Hepatocyte (in vitro differentiated cells): ENCODE results near the gene MYO3B. TPM values are rescaled to one million over a fixed set of nuclear protein-coding genes. Genes with fewer than 3 reads are reported as not detected.

Source experiments
- DNase-seq: peaks from one replicate; pipeline ENCODE4 v3.0.0-alpha.2; 2016; ENCODE audit warnings: low spot score
- H2AFZ ChIP-seq: fragments of 200-600 bp; sonication (generic); 2 replicates; pipeline ENCODE4 v1.6.0; 2016; ENCODE audit warnings: antibody characterized with exemption, mild to moderate bottlenecking
- H3K27ac ChIP-seq: fragments of 200-600 bp; sonication (generic); 2 replicates; pipeline ENCODE4 v1.5.1; 2016; ENCODE audit warnings: mild to moderate bottlenecking
- H3K27me3 ChIP-seq: fragments of 200-600 bp; sonication (generic); 2 replicates; pipeline ENCODE4 v1.6.1; 2016
- H3K36me3 ChIP-seq: fragments of 200-600 bp; sonication (generic); replicated peaks from 2 replicates; pipeline ENCODE4 v1.5.1; 2016; ENCODE audit warnings: low read depth; ENCODE audit not compliant: insufficient read depth
- H3K4me1 ChIP-seq: fragments of 200-600 bp; sonication (generic); 2 replicates; pipeline ENCODE4 v1.5.1; 2016; ENCODE audit warnings: mild to moderate bottlenecking, moderate library complexity; ENCODE audit not compliant: insufficient read depth
- H3K4me2 ChIP-seq: fragments of 200-600 bp; sonication (generic); 2 replicates; pipeline ENCODE4 v1.6.0; 2016
- H3K4me3 ChIP-seq: fragments of 200-600 bp; sonication (generic); 2 replicates; pipeline ENCODE4 v1.5.1; 2016; ENCODE audit warnings: mild to moderate bottlenecking
- H3K79me2 ChIP-seq: fragments of 200-600 bp; sonication (generic); 2 replicates; pipeline ENCODE4 v1.6.0; 2017; ENCODE audit warnings: mild to moderate bottlenecking
- H3K9me2 ChIP-seq: fragments of 200-600 bp; sonication (generic); replicated peaks from 2 replicates; pipeline ENCODE4 v1.6.0; 2017; ENCODE audit warnings: mild to moderate bottlenecking; ENCODE audit not compliant: insufficient read depth
- H3K9me3 ChIP-seq: fragments of 200-600 bp; sonication (generic); 2 replicates; pipeline ENCODE4 v1.5.1; 2016; ENCODE audit warnings: low read depth, mild to moderate bottlenecking
- H4K20me1 ChIP-seq: fragments of 200-600 bp; sonication (generic); 2 replicates; pipeline ENCODE4 v1.6.0; 2016; ENCODE audit warnings: mild to moderate bottlenecking; ENCODE audit not compliant: insufficient read depth, poor library complexity, severe bottlenecking
- EZH2 ChIP-seq: fragments of 200-600 bp; sonication (generic); IDR thresholded peaks from 2 replicates; pipeline ENCODE4 v1.6.1; 2016; ENCODE audit warnings: antibody characterized with exemption, mild to moderate bottlenecking, borderline replicate concordance
- EZH2phosphoT487 ChIP-seq: fragments of 200-600 bp; sonication (generic); IDR thresholded peaks from one replicate; pipeline ENCODE4 v1.6.1; 2018; ENCODE audit warnings: antibody characterized with exemption, mild to moderate bottlenecking, low read depth, moderate library complexity; ENCODE audit not compliant: unreplicated experiment, severe bottlenecking
- WGBS: methylation state at CpG from one replicate; pipeline ENCODE4 v1.1.6; 2016; ENCODE audit warnings: low lambda C conversion rate; ENCODE audit errors: missing lambda C conversion rate; 5-methylcytosine and 5-hydroxymethylcytosine counted together
- polyA plus RNA-seq: library from polyadenylated mRNA; unstranded; fragments of >200 nt; fragmentation: Nextera tagmentation; extraction: Ambion mirVana; gene quantifications from 2 replicates; pipeline ENCODE4 v1.2.1, GENCODE V29; 2016
- total RNA-seq: library from RNA; depleted of rRNA; stranded (reverse); fragments of >200 nt; gene quantifications from 2 replicates; pipeline ENCODE4 v1.2.3, GENCODE V29; 2014
- TF ChIP-seq, protein P1 (sequence below): fragments of 200-600 bp; sonication (generic); IDR thresholded peaks from 2 replicates; pipeline ENCODE4 v1.5.1; 2016; ENCODE audit warnings: antibody characterized with exemption, mild to moderate bottlenecking; ENCODE audit not compliant: poor library complexity

Gene MYO3B
- total and polyA plus RNA-seq, 2 experiments from 2014 or later: 0.63 to 1.1 TPM

DNA sequence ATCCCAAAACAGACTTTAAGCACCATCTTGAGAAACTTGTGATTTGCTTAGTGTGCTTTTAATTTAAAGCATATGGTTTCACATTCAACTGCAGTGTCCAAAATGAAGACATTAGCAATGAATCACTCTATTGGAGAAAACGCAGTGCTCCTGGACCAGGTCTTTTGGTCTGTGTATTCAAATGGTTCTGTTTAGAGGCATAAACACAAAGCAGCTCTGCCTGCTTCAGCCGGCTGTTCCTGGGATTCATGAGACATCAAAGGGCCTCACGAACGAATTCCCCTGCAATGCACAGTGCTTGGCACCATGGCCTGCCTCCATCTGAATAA lies 420.1 kb downstream of the MYO3B start:
- Histone ChIP-seq H3K36me3 (no peaks in the 10 kb centered on the region), H3K79me2 (no peaks in the 10 kb centered on the region), H3K4me2 (no peak overlapping the region), H4K20me1 (no peaks in the 10 kb centered on the region), H3K4me1 (no peaks in the 10 kb centered on the region), H3K9me2 (no peaks in the 10 kb centered on the region), H2AFZ (no peak overlapping the region), H3K9me3 (no peaks in the 10 kb centered on the region), H3K27me3 (no peaks in the 10 kb centered on the region), H3K27ac (peak overlapping the region; percentile 26), H3K4me3 (no peak overlapping the region)
- no peak for DNase-seq
- TF ChIP-seq EZH2 (no peak), EZH2phosphoT487 (no peak)
- TF ChIP-seq, protein P1, sequence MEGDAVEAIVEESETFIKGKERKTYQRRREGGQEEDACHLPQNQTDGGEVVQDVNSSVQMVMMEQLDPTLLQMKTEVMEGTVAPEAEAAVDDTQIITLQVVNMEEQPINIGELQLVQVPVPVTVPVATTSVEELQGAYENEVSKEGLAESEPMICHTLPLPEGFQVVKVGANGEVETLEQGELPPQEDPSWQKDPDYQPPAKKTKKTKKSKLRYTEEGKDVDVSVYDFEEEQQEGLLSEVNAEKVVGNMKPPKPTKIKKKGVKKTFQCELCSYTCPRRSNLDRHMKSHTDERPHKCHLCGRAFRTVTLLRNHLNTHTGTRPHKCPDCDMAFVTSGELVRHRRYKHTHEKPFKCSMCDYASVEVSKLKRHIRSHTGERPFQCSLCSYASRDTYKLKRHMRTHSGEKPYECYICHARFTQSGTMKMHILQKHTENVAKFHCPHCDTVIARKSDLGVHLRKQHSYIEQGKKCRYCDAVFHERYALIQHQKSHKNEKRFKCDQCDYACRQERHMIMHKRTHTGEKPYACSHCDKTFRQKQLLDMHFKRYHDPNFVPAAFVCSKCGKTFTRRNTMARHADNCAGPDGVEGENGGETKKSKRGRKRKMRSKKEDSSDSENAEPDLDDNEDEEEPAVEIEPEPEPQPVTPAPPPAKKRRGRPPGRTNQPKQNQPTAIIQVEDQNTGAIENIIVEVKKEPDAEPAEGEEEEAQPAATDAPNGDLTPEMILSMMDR: no peak
- WGBS: 66% methylated on average over 4 of the region's 4 CpGs

DNA sequence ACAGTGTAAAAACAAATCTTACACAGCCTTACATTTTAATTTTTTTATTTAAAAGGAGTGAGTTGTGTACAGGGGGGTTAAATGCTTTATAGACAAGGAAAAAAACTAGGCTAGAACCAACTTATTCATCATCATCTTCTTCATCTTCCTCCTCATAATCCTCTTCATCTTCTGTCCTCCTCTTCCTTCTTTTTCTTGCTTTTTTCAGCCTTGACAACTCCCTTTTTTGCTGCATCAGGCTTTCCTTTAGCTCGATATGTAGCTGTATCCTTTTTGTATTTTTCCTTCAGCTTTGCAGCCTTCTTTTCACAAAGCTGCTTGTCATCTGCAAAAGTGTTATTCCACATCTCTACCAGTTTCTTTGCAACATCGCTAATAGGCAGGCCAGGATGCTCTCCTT lies 423.5 kb downstream of the MYO3B start:
- Histone ChIP-seq H3K9me3 (no peaks in the 10 kb centered on the region), H3K4me1 (no peaks in the 10 kb centered on the region), H4K20me1 (no peaks in the 10 kb centered on the region), H3K4me3 (no peak overlapping the region), H3K4me2 (no peak overlapping the region), H3K9me2 (no peaks in the 10 kb centered on the region), H3K27me3 (no peaks in the 10 kb centered on the region), H3K36me3 (no peaks in the 10 kb centered on the region), H2AFZ (no peak overlapping the region), H3K27ac (no peak overlapping the region), H3K79me2 (no peaks in the 10 kb centered on the region)
- TF ChIP-seq, protein P1: no peak
- TF ChIP-seq EZH2phosphoT487 (no peak), EZH2 (no peak)
- WGBS: 94% methylated on average over 2 of the region's 2 CpGs
- DNase-seq: no peak

DNA sequence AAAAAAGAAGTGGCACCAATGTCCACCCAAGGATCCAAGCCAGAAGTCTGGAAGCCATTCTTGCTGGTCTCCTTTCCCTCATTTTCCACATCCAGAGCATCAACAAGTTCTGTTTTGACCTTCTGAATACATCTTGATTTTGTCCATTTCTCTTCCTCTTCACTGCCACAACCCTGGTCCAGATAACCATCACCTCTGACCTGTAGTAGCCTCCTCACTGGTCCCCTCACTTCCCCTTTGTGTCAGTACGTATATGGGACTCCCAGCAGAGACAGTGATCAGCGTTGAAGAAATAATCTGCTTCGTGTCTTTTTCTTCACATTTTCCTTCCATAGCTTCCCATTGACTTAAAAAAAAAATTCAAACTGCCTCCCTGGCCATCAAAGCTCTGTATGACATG lies 427.9 kb downstream of the MYO3B start:
- Histone ChIP-seq H4K20me1 (no peaks in the 10 kb centered on the region), H3K79me2 (no peaks in the 10 kb centered on the region), H3K27me3 (no peaks in the 10 kb centered on the region), H3K4me1 (no peaks in the 10 kb centered on the region), H3K36me3 (no peaks in the 10 kb centered on the region), H3K4me2 (no peak overlapping the region), H3K4me3 (no peak overlapping the region), H3K9me2 (no peaks in the 10 kb centered on the region), H3K9me3 (no peaks in the 10 kb centered on the region), H3K27ac (no peak overlapping the region), H2AFZ (no peak overlapping the region)
- 100% methylated on average over 3 of the region's 3 CpGs for WGBS
- no peak for TF ChIP-seq EZH2phosphoT487
- no peak for TF ChIP-seq EZH2
- TF ChIP-seq, protein P1: no peak
- DNase-seq: no peak

DNA sequence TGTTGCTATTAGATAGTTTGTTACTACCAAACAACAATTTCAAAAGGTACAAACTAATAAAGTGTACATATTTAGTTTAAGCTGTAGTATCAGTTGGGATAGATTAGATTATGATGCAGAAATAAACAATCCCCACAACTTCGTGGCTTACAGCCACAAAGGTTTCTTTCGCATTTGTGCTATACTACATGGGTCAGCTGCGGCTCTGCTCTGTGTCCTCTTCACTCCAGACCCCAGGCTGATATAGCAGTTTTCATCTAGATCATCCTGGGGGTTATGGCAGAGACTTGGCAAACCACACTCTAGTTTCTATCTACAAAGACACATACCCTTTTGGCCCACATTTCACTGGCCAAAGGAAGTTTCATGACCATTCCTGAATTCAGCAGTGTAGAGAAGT lies 429.2 kb downstream of the MYO3B start:
- no peak overlapping the region for H3K27ac ChIP-seq
- H3K4me2 ChIP-seq: no peak overlapping the region
- no peaks in the 10 kb centered on the region for H3K79me2 ChIP-seq
- no peaks in the 10 kb centered on the region for H4K20me1 ChIP-seq
- 78% methylated on average over 3 of the region's 3 CpGs for WGBS
- H3K4me3 ChIP-seq: no peak overlapping the region
- H3K4me1 ChIP-seq: no peaks in the 10 kb centered on the region
- no peak overlapping the region for H2AFZ ChIP-seq
- DNase-seq: no peak
- no peaks in the 10 kb centered on the region for H3K27me3 ChIP-seq
- no peaks in the 10 kb centered on the region for H3K36me3 ChIP-seq
- H3K9me2 ChIP-seq: no peaks in the 10 kb centered on the region
- H3K9me3 ChIP-seq: no peaks in the 10 kb centered on the region
- TF ChIP-seq EZH2phosphoT487: no peak
- TF ChIP-seq EZH2: no peak
- TF ChIP-seq, protein P1: no peak
